Measurements from ENCODE around the gene NRP2. TPM values are rescaled to one million over a fixed set of nuclear protein-coding genes. Genes with fewer than 3 reads are reported as not detected.

Gene NRP2
- total RNA-seq, 2 experiments from 2014 or later, result 1.1 to 2.0 TPM

DNA sequence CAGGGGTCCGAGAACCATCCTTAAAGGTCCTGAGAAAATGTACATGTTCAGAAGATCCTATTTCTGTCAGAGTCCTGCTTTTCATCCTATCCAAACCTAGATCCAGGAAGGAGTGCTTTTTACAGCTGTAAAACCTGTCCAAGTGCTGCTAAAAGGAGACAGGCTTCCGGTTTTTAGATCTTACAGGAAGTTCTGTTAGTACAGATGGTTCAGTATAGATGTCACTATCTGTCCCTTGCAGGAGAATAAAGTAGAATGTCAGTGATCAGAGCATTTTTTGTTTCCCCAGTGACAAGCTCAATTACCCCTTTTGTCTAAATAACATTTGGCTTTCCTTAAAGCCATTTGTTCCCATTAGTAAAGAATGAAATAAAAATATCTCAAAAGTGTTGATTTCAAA is 98.3 kb downstream of the NRP2 start:
- Mint-ChIP-seq H3K4me1 (peaks cover 19% of the 10 kb centered on the region), H3K36me3 (no peaks in the 10 kb centered on the region)

DNA sequence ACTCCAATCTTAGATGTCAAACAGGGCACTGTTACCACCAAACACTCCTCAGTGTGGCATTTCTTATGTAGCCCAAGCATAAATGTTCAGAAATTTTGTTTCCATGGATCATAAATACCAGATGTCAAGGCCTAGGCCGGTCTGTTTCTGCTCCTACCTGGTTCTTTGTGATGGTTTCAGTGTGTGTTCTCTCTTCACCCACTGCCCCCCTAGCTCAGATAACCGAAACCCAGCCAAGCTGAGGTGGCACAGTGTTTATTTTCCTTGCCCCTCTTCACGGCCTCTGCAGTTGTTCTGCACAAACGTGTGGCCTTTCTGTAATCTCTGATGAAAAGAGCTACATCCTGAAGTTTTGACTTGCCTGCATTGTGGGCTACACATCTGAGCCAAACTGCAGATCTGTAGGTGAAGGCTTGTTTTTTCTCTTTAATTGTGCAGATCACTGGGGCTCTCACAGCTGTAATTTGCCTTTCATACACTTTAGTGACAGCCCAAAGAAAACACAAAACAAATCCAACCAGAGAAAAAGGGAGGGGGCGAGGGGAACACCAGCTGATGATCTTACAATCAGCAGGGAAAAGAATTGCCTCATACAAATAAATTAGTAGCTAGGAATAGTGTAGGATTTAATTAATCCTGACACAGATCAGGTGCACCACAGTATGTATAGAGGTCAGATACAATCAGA is 99.1 kb downstream of the NRP2 start:
- Mint-ChIP-seq H3K36me3 (no peaks in the 10 kb centered on the region), H3K27me3 (no peaks in the 10 kb centered on the region), H3K9me3 (no peaks in the 10 kb centered on the region), H3K27ac (no peak overlapping the region), H3K4me3 (no peak overlapping the region), H3K4me1 (peaks cover 23% of the 10 kb centered on the region)
- no peak for DNase-seq

More for the DNA sequence above, 98.3 kb downstream of the NRP2 start:
- no peaks in the 10 kb centered on the region for H3K27me3 Mint-ChIP-seq
- H3K4me3 Mint-ChIP-seq, result no peak overlapping the region
- H3K9me3 Mint-ChIP-seq, result no peaks in the 10 kb centered on the region
- no peak for DNase-seq
- H3K27ac Mint-ChIP-seq, result no peak overlapping the region

DNA sequence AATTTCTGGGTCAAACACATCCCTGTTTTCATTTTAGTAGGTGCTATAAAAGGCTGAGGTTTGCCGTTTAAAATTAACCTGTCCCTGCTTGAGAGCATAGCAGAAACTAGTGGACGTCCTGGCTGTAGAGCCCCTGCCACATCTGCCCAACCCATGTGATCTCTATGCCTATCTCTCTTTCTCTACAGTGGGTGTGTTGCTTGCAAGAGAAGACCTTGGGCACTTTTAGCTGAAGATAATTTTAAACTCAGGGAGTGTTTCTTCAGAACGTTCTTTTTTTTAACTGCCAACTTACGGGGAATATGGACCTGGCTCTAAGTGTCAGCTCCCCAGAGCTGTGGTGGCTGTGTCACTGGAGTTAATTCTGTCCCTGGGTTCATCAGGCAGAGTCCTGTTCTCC is 100.6 kb downstream of the NRP2 start:
- no peaks in the 10 kb centered on the region for H3K27me3 Mint-ChIP-seq
- no peaks in the 10 kb centered on the region for H3K36me3 Mint-ChIP-seq
- peaks cover 23% of the 10 kb centered on the region for H3K4me1 Mint-ChIP-seq
- H3K27ac Mint-ChIP-seq, result no peak overlapping the region
- no peak for DNase-seq
- no peak overlapping the region for H3K4me3 Mint-ChIP-seq
- no peaks in the 10 kb centered on the region for H3K9me3 Mint-ChIP-seq

DNA sequence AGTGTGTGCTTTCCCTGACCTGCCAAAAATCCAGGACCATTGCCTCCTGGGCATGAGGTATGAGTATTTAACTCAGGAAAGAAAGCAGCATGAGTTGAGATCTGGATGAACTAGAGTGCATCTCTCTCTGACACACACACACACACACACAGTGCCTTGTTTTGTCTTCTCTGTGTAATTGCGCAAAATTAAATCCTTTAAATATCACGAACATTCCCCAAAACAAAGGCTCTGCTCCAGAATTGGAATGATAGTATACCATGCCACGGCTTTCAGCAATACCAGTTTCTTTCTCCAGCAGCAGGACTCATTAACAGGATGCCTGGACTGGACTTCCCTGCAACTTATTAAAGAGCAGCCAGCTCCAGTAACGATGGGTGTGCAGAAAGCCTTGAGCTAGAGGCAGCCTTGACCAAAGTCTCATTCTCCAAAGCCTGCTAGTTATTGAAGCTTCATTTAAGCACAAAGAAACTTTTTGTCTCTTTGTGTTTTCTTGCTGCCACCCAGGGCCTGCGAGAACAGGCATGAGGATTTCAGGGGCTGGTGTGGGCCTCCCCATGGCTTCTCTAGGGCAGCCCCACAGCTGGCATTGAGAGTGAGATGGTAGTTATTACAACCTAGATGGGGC is 101.7 kb downstream of the NRP2 start:
- Mint-ChIP-seq H3K4me3 (no peak overlapping the region), H3K36me3 (no peaks in the 10 kb centered on the region), H3K4me1 (peaks cover 20% of the 10 kb centered on the region), H3K27me3 (no peaks in the 10 kb centered on the region), H3K27ac (no peak overlapping the region), H3K9me3 (no peaks in the 10 kb centered on the region)
- DNase-seq, result no peak

DNA sequence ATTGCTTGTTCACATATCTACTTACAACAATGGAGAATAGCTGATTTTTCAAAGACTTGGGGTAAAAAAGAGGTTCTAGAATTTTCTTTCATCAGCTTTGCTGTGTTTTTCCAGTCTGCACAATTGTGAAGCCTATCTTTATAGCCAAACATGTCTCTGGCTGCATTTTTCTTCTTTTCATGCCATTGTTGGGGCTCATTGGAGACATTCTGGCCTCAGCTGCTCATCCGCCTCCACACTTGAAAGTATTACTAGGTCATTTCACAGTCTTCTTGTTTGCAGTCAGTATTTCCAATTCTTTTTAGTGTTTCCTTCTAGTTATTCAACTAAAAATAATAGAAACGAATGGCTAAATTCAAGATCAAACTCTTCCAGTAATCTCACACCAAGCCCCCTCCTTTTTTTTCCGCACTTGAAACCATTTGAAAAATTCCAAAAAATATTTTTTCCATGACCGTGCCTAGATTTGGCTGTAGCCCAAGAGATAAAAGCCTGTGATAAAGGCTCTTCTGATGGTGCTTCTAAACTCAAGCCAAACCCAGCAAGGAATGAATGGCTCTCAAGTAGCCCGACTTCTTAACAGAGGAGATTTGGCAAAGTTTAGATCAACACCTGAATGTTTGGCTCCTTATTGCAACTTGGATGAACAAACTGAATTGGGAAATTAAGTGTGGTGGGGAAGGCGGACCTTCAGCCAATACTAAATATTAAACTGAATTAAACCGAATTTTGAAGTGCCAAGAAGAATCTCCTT is 103.4 kb downstream of the NRP2 start:
- H3K4me1 Mint-ChIP-seq, result peaks cover 20% of the 10 kb centered on the region
- H3K36me3 Mint-ChIP-seq, result no peaks in the 10 kb centered on the region
- no peak overlapping the region for H3K4me3 Mint-ChIP-seq
- H3K9me3 Mint-ChIP-seq, result no peaks in the 10 kb centered on the region
- H3K27me3 Mint-ChIP-seq, result no peaks in the 10 kb centered on the region
- DNase-seq, result no peak
- no peak overlapping the region for H3K27ac Mint-ChIP-seq

DNA sequence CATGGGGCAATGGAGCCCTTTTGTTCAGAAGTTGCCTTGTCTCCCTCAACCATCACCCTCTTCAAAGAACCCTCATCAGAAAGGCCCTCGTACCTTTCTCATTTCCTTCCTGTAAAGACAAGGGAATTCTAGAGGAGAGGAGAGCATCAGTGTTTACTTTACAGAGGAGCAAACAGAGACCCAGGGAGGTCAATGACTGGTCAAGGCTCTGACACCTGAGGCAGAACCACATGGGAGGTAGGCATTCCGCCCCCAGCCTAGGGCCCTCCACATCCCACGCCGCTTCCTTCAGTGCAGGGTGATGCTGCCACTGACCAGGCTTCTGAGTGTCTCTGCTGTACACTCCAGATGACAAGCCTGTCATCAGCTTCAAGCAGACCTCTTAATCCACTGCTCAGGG is 104.7 kb downstream of the NRP2 start:
- no peaks in the 10 kb centered on the region for H3K9me3 Mint-ChIP-seq
- peaks cover 10% of the 10 kb centered on the region for H3K4me1 Mint-ChIP-seq
- H3K4me3 Mint-ChIP-seq, result no peak overlapping the region
- H3K36me3 Mint-ChIP-seq, result no peaks in the 10 kb centered on the region
- DNase-seq, result no peak
- H3K27me3 Mint-ChIP-seq, result no peaks in the 10 kb centered on the region
- no peak overlapping the region for H3K27ac Mint-ChIP-seq

DNA sequence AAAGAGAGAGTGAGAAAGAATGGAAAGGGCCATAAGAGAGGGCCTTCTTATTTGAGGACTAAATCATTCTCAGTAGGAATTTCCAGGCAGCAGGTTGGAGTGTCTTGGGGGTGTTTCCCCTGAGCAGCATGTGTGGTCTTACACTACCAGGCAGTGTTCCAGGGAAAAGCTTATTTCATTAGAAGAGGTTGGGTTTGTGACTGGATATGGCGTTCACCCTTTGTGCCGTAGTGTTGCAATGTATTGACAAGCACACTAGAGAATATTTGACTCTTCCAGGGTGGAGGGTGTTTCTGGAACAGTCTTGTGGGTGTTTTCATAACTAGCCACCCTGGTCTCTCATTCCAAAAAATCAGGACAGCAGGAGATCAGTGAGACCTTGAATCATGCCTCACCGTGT is 105.5 kb downstream of the NRP2 start:
- H3K9me3 Mint-ChIP-seq, result no peaks in the 10 kb centered on the region
- H3K27me3 Mint-ChIP-seq, result no peaks in the 10 kb centered on the region
- H3K4me1 Mint-ChIP-seq, result peaks cover 7% of the 10 kb centered on the region
- no peak overlapping the region for H3K4me3 Mint-ChIP-seq
- no peak overlapping the region for H3K27ac Mint-ChIP-seq
- H3K36me3 Mint-ChIP-seq, result no peaks in the 10 kb centered on the region
- no peak for DNase-seq

DNA sequence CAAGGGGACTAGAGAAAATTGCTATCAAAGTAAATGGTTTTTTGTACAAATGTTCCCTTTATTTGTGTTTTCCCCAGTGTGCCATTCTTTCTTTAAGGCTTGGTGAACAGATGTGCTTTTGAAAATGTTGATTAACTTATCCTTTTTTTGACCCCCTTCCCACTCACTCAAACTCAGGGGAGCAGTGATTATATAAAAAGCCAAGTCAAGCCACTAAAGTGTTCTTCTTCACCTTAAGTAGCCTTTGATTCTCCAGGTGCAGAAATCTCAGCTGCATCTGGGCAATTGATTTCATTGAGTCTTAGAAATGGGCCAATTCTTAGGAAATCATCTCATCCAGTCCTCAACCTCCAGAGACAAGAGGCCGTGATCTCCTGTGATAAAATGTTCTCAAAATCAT is 107.6 kb downstream of the NRP2 start:
- no peaks in the 10 kb centered on the region for H3K36me3 Mint-ChIP-seq
- no peak overlapping the region for H3K4me3 Mint-ChIP-seq
- H3K27me3 Mint-ChIP-seq, result no peaks in the 10 kb centered on the region
- peaks cover 6% of the 10 kb centered on the region for H3K4me1 Mint-ChIP-seq
- DNase-seq, result no peak
- H3K9me3 Mint-ChIP-seq, result no peaks in the 10 kb centered on the region
- H3K27ac Mint-ChIP-seq, result no peak overlapping the region

DNA sequence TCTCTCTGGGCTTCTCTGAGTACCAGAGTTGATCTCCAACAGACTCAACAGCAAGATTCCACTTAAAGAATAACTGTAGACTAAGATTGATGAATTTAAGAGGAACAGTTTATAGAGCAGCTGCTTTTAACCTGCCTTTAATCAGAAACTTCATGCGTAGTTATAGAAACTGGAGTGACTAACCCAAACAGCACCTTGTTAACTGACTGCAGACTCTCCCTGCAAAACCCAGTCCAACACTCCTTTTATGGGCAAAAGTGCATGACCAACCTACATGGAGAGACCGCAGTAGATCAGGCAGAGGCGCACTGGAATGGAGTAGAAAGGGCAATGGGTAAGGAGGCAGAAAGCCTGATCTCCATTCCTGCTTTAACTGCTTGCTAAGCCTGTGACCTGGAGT is 110.6 kb downstream of the NRP2 start:
- Mint-ChIP-seq H3K4me3 (no peak overlapping the region), H3K36me3 (no peaks in the 10 kb centered on the region), H3K27me3 (no peaks in the 10 kb centered on the region)

DNA sequence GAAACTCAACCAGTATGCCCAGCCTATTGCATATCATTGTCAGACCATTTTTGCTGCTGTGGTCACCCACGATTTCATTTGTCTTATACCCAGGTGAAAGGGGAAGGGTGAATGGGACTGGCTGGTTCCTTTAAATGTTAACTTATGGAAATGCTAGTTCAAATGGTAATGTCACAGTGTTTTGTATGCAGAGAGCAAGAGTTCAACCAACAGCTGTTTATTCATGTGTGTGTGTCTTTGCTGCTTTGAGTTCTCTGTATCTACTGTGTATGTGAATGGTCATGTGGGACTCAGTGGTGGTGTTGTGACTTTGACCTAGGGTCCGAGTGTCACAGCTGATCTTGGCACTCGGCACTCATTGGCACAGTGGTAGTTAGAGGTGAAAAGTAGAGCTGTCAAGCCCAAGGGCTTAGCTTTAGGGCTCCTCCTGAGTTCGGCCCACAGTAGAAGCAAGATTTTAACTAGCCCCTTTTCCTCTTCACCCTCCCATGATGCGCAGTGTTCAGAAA is 114.6 kb downstream of the NRP2 start:
- H3K9me3 Mint-ChIP-seq, result peaks cover 1% of the 10 kb centered on the region
- no peaks in the 10 kb centered on the region for H3K36me3 Mint-ChIP-seq
- H3K27me3 Mint-ChIP-seq, result no peaks in the 10 kb centered on the region
- no peak overlapping the region for H3K4me3 Mint-ChIP-seq
- DNase-seq, result no peak
- H3K27ac Mint-ChIP-seq, result no peak overlapping the region
- no peaks in the 10 kb centered on the region for H3K4me1 Mint-ChIP-seq

More for the DNA sequence above, 110.6 kb downstream of the NRP2 start:
- Mint-ChIP-seq H3K9me3 (no peaks in the 10 kb centered on the region), H3K4me1 (no peaks in the 10 kb centered on the region), H3K27ac (no peak overlapping the region)
- DNase-seq, result no peak

DNA sequence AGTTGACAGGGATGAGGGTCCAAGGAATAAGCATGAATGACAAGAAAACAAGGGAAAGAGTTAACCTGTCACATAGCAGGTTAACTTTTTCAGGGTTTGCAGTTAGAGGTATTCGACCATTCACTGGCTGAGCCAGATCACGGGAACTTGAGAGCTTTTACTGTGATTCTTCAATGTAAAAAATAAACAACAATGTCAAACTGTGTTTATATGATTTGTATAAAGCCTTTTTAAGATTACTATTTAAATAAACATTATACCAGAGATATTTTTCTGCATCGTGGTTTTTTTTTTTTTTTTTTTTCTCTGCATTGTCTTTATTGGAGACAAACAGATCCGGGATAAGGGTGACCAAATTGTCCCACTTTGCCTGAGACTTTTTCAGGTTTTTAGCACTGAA is 115.6 kb downstream of the NRP2 start:
- H3K27ac Mint-ChIP-seq, result no peak overlapping the region
- H3K4me3 Mint-ChIP-seq, result no peak overlapping the region
- no peaks in the 10 kb centered on the region for H3K4me1 Mint-ChIP-seq
- peaks cover 1% of the 10 kb centered on the region for H3K9me3 Mint-ChIP-seq
- DNase-seq, result no peak
- H3K36me3 Mint-ChIP-seq, result no peaks in the 10 kb centered on the region
- H3K27me3 Mint-ChIP-seq, result peaks cover under 1% of the 10 kb centered on the region

DNA sequence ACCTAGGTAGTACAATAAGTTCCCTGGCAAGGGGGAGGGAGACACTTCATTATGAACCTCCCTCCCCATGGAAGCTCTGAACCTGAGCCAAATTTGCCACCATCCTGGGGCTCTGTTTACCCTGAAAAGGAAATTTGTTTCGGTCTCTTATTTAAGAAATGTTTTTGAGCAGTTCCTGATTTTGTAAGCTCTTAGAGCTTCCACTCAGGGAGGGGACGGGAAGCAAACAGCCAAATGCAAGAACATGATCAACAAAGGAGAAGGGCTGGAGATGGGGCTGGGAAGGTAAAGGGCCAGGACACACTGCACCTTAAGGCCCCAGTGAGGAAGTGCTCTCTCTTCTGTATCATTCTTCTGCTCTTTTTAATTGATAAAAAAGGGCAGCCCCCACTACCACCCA is 117.9 kb downstream of the NRP2 start:
- Mint-ChIP-seq H3K9me3 (peaks cover 1% of the 10 kb centered on the region), H3K4me3 (no peak overlapping the region), H3K36me3 (no peaks in the 10 kb centered on the region), H3K27ac (no peak overlapping the region), H3K27me3 (peaks cover 3% of the 10 kb centered on the region), H3K4me1 (no peaks in the 10 kb centered on the region)
- no peak for DNase-seq

DNA sequence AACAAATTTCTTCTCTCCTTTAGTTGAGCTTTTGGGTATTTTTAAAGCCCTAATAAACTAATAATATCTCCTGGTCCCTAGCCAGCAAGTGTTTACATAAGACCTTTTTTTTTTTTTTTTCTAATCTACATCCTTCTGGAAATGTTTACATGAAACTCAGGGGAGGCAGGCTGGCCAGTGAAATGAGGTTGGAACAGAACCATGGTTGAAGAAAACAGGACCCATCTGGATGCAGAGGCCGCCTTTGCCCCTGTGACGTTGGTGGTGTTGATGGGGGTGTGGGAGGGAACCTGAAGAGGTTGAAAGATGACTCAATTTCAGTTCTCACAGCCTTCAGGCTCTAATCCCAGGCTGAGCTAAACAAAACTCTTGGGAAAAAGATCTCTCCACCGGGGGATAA is 118.5 kb downstream of the NRP2 start:
- Mint-ChIP-seq H3K27ac (no peak overlapping the region), H3K27me3 (peaks cover 3% of the 10 kb centered on the region), H3K36me3 (no peaks in the 10 kb centered on the region), H3K4me1 (no peaks in the 10 kb centered on the region), H3K9me3 (peaks cover 1% of the 10 kb centered on the region), H3K4me3 (no peak overlapping the region)
- no peak for DNase-seq

DNA sequence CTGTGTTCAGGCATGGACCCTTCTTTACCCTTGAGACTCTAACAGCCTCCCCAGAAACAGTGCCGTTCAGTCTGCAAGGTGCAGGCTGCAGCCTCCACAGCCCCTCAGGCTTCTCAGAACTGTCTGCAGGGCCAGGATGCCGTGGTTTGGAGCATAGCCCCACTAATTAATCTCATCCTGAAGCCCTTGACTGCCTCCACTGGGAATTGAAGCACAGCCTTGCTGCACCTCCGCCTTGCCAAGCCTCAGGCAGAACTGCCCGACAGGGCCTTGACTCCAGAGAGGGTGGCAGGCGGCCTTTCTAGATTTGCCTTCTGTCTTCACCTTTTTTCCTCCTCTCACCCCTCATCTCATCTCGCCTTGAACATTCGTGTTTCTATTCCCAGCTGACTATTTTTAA is 119.8 kb downstream of the NRP2 start:
- H3K9me3 Mint-ChIP-seq, result peaks cover 1% of the 10 kb centered on the region
- no peak for DNase-seq
- no peak overlapping the region for H3K27ac Mint-ChIP-seq
- no peak overlapping the region for H3K4me3 Mint-ChIP-seq
- H3K4me1 Mint-ChIP-seq, result no peaks in the 10 kb centered on the region
- no peaks in the 10 kb centered on the region for H3K36me3 Mint-ChIP-seq
- peaks cover 3% of the 10 kb centered on the region for H3K27me3 Mint-ChIP-seq

DNA sequence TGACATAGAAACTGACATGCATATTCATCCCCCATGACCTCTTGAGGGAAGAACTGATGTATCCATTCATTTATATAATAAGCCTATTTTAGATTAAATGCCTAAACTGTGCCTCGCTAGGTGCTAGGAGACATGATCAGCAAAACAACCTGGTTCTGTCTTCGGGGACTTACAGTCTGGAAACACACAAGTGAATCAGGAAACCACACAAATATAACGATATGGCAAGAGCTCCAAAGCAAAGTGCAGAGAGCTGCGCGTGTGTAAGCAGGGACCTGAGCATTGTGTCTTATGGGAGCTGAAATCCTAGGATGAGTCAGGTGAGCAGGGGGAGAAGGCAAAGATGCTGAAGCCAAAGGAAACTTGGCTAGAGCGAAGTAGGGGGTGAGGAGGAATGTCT is 120.6 kb downstream of the NRP2 start:
- H3K27ac Mint-ChIP-seq, result no peak overlapping the region

More for the DNA sequence above, 120.6 kb downstream of the NRP2 start:
- H3K27me3 Mint-ChIP-seq, result peaks cover 3% of the 10 kb centered on the region
- H3K4me3 Mint-ChIP-seq, result no peak overlapping the region
- no peaks in the 10 kb centered on the region for H3K4me1 Mint-ChIP-seq
- peaks cover 1% of the 10 kb centered on the region for H3K9me3 Mint-ChIP-seq
- no peak for DNase-seq
- no peaks in the 10 kb centered on the region for H3K36me3 Mint-ChIP-seq
